Parathyroid adenoma (tissue), 2 donors: ENCODE data around the gene NFIC.

Experiments
- H2AFZ ChIP-seq: fragments of 300-600 bp; sonication (generic); one replicate; pipeline ENCODE4 v1.7.0; 2017; ENCODE audit warnings: antibody characterized with exemption, mild to moderate bottlenecking
- H3K27ac ChIP-seq: fragments of 300-600 bp; sonication (generic); one replicate; pipeline ENCODE4 v1.7.0; 2017
- H3K27me3 ChIP-seq: fragments of 300-600 bp; sonication (generic); one replicate; pipeline ENCODE4 v1.7.0; 2017; ENCODE audit warnings: low read length; ENCODE audit not compliant: control insufficient read depth, insufficient read depth
- H3K36me3 ChIP-seq: fragments of 300-600 bp; sonication (generic); one replicate; pipeline ENCODE4 v1.7.0; 2017; ENCODE audit warnings: low read length; ENCODE audit not compliant: control insufficient read depth, insufficient read depth
- H3K4me1 ChIP-seq: fragments of 300-600 bp; sonication (generic); one replicate; pipeline ENCODE4 v1.7.0; 2017; ENCODE audit warnings: control low read depth
- H3K4me2 ChIP-seq: fragments of 300-600 bp; sonication (generic); one replicate; pipeline ENCODE4 v1.7.0; 2017; ENCODE audit warnings: low read length
- H3K4me3 ChIP-seq: fragments of 300-600 bp; sonication (generic); one replicate; pipeline ENCODE4 v1.7.0; 2017; ENCODE audit warnings: low read depth, low read length
- H3K79me2 ChIP-seq: fragments of 300-600 bp; sonication (generic); one replicate; pipeline ENCODE4 v1.7.0; 2017; ENCODE audit warnings: control low read depth
- H3K9ac ChIP-seq: fragments of 300-600 bp; sonication (generic); one replicate; pipeline ENCODE4 v1.7.0; 2017; ENCODE audit warnings: mild to moderate bottlenecking
- H3K9me3 ChIP-seq: fragments of 300-600 bp; sonication (generic); one replicate; pipeline ENCODE4 v1.7.0; 2017; ENCODE audit warnings: low read length; ENCODE audit not compliant: control insufficient read depth
- CTCF ChIP-seq: fragments of 300-600 bp; sonication (generic); IDR thresholded peaks from one replicate; pipeline ENCODE4 v1.7.0; 2017; ENCODE audit warnings: antibody characterized with exemption, mild to moderate bottlenecking
- donor health status: primary hyperparathyroidism.

Gene NFIC

DNA sequence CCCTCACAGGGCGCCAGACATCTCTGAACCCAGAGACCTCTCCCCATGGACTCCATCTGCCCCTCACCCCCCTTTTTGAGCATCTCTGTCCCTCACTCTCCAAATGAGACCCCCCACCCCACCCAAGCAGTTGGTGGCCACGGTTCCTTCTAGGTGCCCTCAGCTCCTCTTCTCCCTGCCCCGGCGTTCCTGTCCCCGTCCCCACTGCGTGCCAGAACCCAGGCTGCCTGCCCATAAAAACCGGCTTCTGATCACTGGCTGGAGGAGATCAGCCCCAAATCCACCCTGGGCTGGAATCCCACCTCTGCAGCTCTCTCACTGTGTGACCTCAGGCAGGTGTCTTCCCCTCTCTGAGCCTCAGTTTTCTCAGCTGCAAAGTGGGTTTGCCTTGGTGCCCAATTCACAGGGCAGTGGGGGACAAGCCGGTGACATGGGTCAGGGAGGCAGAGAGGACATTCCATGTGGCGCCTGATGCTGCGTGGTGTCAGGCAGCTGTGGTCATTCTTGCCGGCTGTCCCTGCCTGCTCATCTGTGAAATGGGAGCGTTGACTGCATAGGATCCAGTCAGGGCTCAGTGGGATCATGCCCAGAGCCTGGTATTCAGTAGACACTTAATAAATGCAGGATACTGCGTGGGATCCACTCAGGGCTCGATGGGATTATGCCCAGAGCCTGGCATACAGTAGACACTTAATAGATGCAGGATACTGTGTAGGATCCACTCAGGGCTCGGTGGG is 88.4 kb downstream of the NFIC start:
- TF ChIP-seq CTCF, result no peak
- Histone ChIP-seq H3K9me3 (no peaks in the 10 kb centered on the region), H2AFZ (no peak overlapping the region), H3K4me1 (peaks cover 8% of the 10 kb centered on the region), H3K27me3 (no peaks in the 10 kb centered on the region), H3K4me2 (no peak overlapping the region), H3K79me2 (peaks cover 27% of the 10 kb centered on the region), H3K9ac (no peak overlapping the region), H3K4me3 (no peak overlapping the region), H3K36me3 (no peaks in the 10 kb centered on the region), H3K27ac (no peak overlapping the region)

- H3K4me1 ChIP-seq, result peaks cover 8% of the 10 kb centered on the region
- no peak overlapping the region for H2AFZ ChIP-seq
- H3K9ac ChIP-seq, result no peak overlapping the region
- no peak overlapping the region for H3K4me3 ChIP-seq
- no peak overlapping the region for H3K27ac ChIP-seq
- TF ChIP-seq CTCF, result no peak
- H3K4me2 ChIP-seq, result no peak overlapping the region
- H3K9me3 ChIP-seq, result no peaks in the 10 kb centered on the region
- H3K36me3 ChIP-seq, result no peaks in the 10 kb centered on the region
- peaks cover 27% of the 10 kb centered on the region for H3K79me2 ChIP-seq
- no peaks in the 10 kb centered on the region for H3K27me3 ChIP-seq
Observed at GRCh38 chr19:3455393-3455955, 89.1 kb downstream of the NFIC start.

DNA sequence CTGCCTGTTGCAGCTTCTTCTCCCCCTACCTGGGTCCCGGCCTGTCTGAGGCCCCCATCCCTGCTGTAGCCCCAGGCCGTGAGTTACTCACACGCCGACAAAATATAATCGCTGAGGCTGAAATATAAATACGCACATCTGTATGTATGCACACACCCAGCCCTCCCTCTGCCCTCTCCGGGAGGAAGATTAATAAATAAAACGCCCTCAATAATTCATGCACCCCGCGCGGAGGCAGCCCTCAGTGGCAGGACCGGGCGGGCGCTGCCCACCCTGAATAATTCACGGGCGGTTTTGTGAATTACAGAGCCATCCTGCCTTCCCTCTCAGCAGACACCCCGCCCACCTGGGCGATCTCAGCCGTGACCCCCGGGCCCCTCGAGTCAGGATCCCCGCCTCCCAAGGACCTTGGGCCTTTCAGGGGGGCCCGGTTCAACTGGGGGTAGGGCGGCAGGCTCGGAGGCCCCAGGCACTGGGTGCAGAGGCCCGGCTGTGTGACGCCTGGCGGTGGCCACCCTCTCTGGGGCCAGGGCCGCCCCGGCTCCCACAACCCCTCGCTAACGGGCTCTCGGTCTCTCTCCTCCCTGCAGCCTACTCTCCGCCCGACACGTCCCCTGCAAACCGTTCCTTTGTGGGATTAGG is 89.7 kb downstream of the NFIC start:
- Histone ChIP-seq H3K27me3 (no peaks in the 10 kb centered on the region), H3K9me3 (no peaks in the 10 kb centered on the region), H3K27ac (no peak overlapping the region), H3K4me1 (peaks cover 8% of the 10 kb centered on the region), H2AFZ (no peak overlapping the region), H3K79me2 (peaks cover 23% of the 10 kb centered on the region), H3K36me3 (no peaks in the 10 kb centered on the region), H3K4me3 (no peak overlapping the region), H3K4me2 (no peak overlapping the region), H3K9ac (no peak overlapping the region)
- no peak for TF ChIP-seq CTCF

DNA sequence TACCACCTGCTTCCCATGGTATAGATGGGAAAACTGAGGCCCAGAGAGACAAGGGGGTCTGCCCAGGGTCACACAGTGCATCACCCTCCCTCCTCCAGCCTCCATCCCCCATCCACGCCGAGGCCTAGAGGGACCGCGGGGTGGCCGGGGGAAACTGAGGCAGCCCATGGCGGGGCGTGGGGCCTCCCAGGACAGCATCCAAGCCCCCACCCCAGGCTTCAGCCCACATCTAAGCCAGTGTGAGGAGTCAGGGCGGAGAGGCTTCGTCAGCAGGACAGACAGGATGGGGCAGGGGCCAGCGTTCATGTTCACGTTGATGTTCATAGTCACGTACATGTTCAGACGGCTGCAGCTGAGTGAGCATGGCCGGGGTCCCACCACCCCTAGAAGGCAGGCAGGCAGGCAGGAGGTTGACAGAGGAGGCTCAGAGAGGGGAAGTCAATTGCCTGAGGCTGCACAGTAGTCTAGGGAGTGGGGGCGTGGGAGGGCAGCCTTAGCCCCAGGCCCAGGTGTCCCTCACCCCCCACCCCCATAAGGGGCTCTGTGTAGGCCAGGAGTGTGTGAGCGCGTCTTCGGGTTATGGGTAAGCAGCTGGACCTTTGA is 90.6 kb downstream of the NFIC start:
- H3K79me2 ChIP-seq, result peaks cover 22% of the 10 kb centered on the region
- no peak overlapping the region for H2AFZ ChIP-seq
- H3K4me2 ChIP-seq, result no peak overlapping the region
- no peak overlapping the region for H3K4me3 ChIP-seq
- no peak overlapping the region for H3K9ac ChIP-seq
- no peaks in the 10 kb centered on the region for H3K9me3 ChIP-seq
- peak overlapping the region; percentile 16 for H3K27ac ChIP-seq
- no peaks in the 10 kb centered on the region for H3K36me3 ChIP-seq
- TF ChIP-seq CTCF, result no peak
- H3K27me3 ChIP-seq, result no peaks in the 10 kb centered on the region
- peaks cover 8% of the 10 kb centered on the region for H3K4me1 ChIP-seq
